ENCODE measurements around the gene PRDM16.
A peak's percentile ranks its signal among the peaks of the same experiment; 100 is the strongest.

GRCh38 chr1:3453891-3454810, 385.1 kb downstream of the PRDM16 start, which contains the start of gene ARHGEF16:
- peak in 1 of 2 donors; percentile 52 for TF ChIP-seq CTCF (IDR thresholded peaks at IDR 0.05)
- TF ChIP-seq POLR2A (IDR thresholded peaks at IDR 0.05): no peak
- TF ChIP-seq EP300 (IDR thresholded peaks at IDR 0.05): no peak
- TF ChIP-seq POLR2AphosphoS5 (IDR thresholded peaks at IDR 0.05): no peak
